Esophagus squamous epithelium (tissue), 4 donors: ENCODE data around the gene SHCBP1.

Source experiments
- POLR2A ChIP-seq, 4 donors: fragments of 450-650 bp; IDR thresholded peaks; one replicate each; pipeline ENCODE4 v1.6.1; 2017; ENCODE audit warnings: antibody characterized with exemption in 4 of 4, mild to moderate bottlenecking in 4 of 4, moderate library complexity in 3 of 4
- TF ChIP-seq, protein P1 (sequence below), 6 experiments: fragments of 450-650 bp in 4 of 6; fragments of 200-600 bp in 2 of 6; sonication (generic) in 2 of 6; IDR thresholded peaks; one replicate each; pipeline ENCODE4 v1.5.1; 2016 to 2019; ENCODE audit warnings: antibody characterized with exemption in 6 of 6, mild to moderate bottlenecking in 4 of 6, moderate library complexity in 4 of 6

DNA sequence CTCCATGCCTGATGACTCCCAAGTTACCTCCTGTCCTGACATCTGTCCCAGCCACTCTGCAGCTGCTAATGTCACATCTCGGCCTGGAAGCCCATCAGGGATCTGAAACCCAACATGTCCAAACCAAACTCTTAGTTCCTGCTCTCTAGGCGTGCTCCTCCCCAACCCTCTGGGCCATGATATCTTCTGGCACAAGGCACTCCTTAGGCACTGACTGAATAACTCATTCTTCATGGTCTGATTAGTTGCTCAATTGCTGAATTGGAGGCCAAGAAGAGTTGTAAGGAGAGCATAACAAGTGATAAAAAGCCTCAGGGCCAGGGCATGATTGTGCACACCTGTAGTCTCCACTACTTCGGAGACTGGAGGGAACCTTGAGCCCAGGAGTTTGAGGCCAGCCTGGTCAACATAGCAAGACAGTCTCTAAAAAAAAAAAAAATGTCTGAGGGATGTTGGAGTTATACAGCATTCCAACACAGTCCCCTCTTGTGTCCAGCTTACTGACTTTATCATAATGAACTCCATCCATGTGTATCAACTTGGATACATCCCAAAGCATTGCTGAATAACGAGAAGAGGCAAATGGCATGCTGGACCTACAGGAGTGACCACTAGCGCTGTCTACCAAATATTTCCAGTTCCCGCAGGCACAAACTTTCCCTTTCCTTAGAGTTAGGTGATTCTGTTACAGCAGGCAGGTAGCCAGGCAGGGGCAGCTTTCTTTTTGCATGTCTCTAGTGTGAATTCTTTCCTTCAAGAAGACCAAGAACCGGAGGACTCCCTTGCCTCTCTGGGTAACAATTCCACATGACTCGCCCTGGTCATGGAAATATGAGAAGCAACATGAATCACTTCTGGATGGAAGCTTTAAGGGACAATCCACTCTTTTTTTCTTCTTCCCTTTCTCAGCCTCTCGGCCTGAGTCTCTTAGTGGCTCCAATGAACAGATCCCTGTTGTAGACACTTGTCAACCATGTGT lies 18.1 kb upstream of the SHCBP1 start:
- TF ChIP-seq, protein P1, sequence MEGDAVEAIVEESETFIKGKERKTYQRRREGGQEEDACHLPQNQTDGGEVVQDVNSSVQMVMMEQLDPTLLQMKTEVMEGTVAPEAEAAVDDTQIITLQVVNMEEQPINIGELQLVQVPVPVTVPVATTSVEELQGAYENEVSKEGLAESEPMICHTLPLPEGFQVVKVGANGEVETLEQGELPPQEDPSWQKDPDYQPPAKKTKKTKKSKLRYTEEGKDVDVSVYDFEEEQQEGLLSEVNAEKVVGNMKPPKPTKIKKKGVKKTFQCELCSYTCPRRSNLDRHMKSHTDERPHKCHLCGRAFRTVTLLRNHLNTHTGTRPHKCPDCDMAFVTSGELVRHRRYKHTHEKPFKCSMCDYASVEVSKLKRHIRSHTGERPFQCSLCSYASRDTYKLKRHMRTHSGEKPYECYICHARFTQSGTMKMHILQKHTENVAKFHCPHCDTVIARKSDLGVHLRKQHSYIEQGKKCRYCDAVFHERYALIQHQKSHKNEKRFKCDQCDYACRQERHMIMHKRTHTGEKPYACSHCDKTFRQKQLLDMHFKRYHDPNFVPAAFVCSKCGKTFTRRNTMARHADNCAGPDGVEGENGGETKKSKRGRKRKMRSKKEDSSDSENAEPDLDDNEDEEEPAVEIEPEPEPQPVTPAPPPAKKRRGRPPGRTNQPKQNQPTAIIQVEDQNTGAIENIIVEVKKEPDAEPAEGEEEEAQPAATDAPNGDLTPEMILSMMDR (IDR thresholded peaks at IDR 0.05): no peak
- TF ChIP-seq POLR2A (IDR thresholded peaks at IDR 0.05): no peak
